Measurements from ENCODE around the gene SERPINA12.

DNA sequence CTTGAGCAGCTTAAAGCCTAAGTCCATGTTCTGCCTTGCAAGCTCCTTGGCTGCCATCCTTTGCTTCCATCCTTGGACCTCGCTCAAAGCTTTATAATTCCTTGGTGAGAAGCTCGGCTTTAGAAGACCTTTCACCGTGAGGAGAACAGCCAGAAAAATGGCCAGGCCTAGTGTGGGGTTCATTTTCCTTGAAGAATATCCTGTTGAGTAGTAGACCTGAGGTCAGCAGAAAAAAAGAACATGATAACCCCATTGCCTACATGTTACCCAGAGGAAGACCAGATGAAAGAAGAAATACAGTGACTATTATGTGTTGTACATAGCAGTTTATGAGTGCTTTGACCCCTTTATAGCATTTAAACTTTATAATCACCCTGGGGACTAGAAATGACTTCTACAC is 11.1 kb downstream of the SERPINA12 start:
- TF ChIP-seq POLR2A (IDR thresholded peaks at IDR 0.05) = no peak
- no peak for TF ChIP-seq CTCF (IDR thresholded peaks at IDR 0.05)
- TF ChIP-seq EP300 (IDR thresholded peaks at IDR 0.05; ENCODE audit: low read depth) = no peak

All from transverse colon (tissue), 3 donors.